GM23338 (cell line): ENCODE data around the gene OLFM1. TPM values are rescaled to one million over a fixed set of nuclear protein-coding genes. Genes with fewer than 3 reads are reported as not detected.
A peak's percentile ranks its signal among the peaks of the same experiment; 100 is the strongest.

Experiments
- ATAC-seq: fragments of 200-7000 bp; cut with Tn5 transposase; 3 replicates; pipeline ENCODE4 v1.9.1; 2020
- DNase-seq: peaks from one replicate; pipeline ENCODE4 v3.0.0-alpha.2; 2015; ENCODE audit warnings: low spot score
- H2AFZ ChIP-seq: fragments of 200-600 bp; sonication (generic); 2 replicates; pipeline ENCODE4 v1.8.0; 2016; ENCODE audit warnings: antibody characterized with exemption, mild to moderate bottlenecking, moderate library complexity
- H3F3A ChIP-seq: fragments of 200-600 bp; sonication (generic); replicated peaks from 2 replicates; pipeline ENCODE4 v1.8.0; 2017; ENCODE audit warnings: antibody characterized with exemption, mixed run types, low read depth
- H3K27ac ChIP-seq: fragments of 200-600 bp; sonication (generic); 2 replicates; pipeline ENCODE4 v1.6.1; 2016; ENCODE audit warnings: low read depth
- H3K27me3 ChIP-seq: fragments of 200-600 bp; sonication (generic); 2 replicates; pipeline ENCODE4 v1.8.0; 2016; ENCODE audit warnings: mild to moderate bottlenecking, mixed run types, moderate library complexity; ENCODE audit not compliant: insufficient read depth
- H3K36me3 ChIP-seq: fragments of 200-600 bp; sonication (generic); 2 replicates; pipeline ENCODE4 v1.8.0; 2016; ENCODE audit warnings: mild to moderate bottlenecking; ENCODE audit not compliant: insufficient read depth
- H3K4me1 ChIP-seq: fragments of 200-600 bp; sonication (generic); 2 replicates; pipeline ENCODE4 v1.8.0; 2016; ENCODE audit warnings: mild to moderate bottlenecking, moderate library complexity; ENCODE audit not compliant: insufficient read depth
- H3K4me2 ChIP-seq: fragments of 200-600 bp; sonication (generic); 2 replicates; pipeline ENCODE4 v1.7.1; 2017; ENCODE audit warnings: mixed run types
- H3K4me3 ChIP-seq: fragments of 200-600 bp; sonication (generic); 2 replicates; pipeline ENCODE4 v1.6.1; 2016; ENCODE audit warnings: mixed run types
- H3K79me2 ChIP-seq: fragments of 200-600 bp; sonication (generic); replicated peaks from 2 replicates; pipeline ENCODE4 v1.8.0; 2017; ENCODE audit warnings: mild to moderate bottlenecking; ENCODE audit not compliant: insufficient read depth
- H3K9me2 ChIP-seq: fragments of 200-600 bp; sonication (generic); 2 replicates; pipeline ENCODE4 v1.8.0; 2017; ENCODE audit not compliant: insufficient read depth
- H4K20me1 ChIP-seq: fragments of 200-600 bp; sonication (generic); replicated peaks from 2 replicates; pipeline ENCODE4 v1.8.0; 2017; ENCODE audit warnings: mild to moderate bottlenecking; ENCODE audit not compliant: insufficient read depth
- H3K27ac Mint-ChIP-seq: 2 replicates; pipeline ENCODE4 v1.8.0; 2020; ENCODE audit warnings: inconsistent platforms, mild to moderate bottlenecking, moderate library complexity, mixed read lengths
- H3K27me3 Mint-ChIP-seq: 3 replicates; pipeline ENCODE4 v1.8.0; 2022; ENCODE audit warnings: low read depth, mild to moderate bottlenecking, moderate library complexity, mixed read lengths, inconsistent platforms; ENCODE audit not compliant: insufficient read depth, poor library complexity
- H3K36me3 Mint-ChIP-seq: 3 replicates; pipeline ENCODE4 v1.8.0; 2021; ENCODE audit warnings: low read depth, mild to moderate bottlenecking, inconsistent platforms, moderate library complexity, mixed read lengths
- H3K4me1 Mint-ChIP-seq: 3 replicates; pipeline ENCODE4 v1.8.0; 2020; ENCODE audit warnings: mild to moderate bottlenecking, inconsistent platforms, mixed read lengths
- H3K4me3 Mint-ChIP-seq: 3 replicates; pipeline ENCODE4 v1.8.0; 2021; ENCODE audit warnings: moderate library complexity, mild to moderate bottlenecking, inconsistent platforms, mixed read lengths
- H3K9me3 Mint-ChIP-seq: 3 replicates; pipeline ENCODE4 v1.8.0; 2020; ENCODE audit warnings: moderate library complexity, mild to moderate bottlenecking, inconsistent platforms, mixed read lengths
- CREB1 ChIP-seq: fragments of 250-450 bp; sonication (Bioruptor Pico); IDR thresholded peaks from 2 replicates; pipeline ENCODE4 v1.5.0; 2020; ENCODE audit warnings: low read depth, mild to moderate bottlenecking, moderate library complexity
- CTCF ChIP-seq, 2 experiments: fragments of 200-600 bp in 1 of 2; sonication (generic) in 1 of 2; conservative IDR thresholded peaks; 2 replicates each; pipeline versions ENCODE4 v1.5.1 to v1.6.1; 2016 to 2017; ENCODE audit warnings: antibody characterized with exemption in 2 of 2, low read depth in 2 of 2, mild to moderate bottlenecking in 2 of 2, moderate library complexity in 1 of 2
- NANOG ChIP-seq: IDR thresholded peaks from 2 replicates; pipeline ENCODE4 v1.6.1; 2016; ENCODE audit warnings: antibody characterized with exemption, borderline replicate concordance
- POLR2AphosphoS5 ChIP-seq: IDR thresholded peaks from 2 replicates; pipeline ENCODE4 v1.6.1; 2016; ENCODE audit warnings: antibody characterized with exemption, low read depth
- polyA plus RNA-seq: library from polyadenylated mRNA; unstranded; fragments of >200 nt; fragmentation: Nextera tagmentation; extraction: Ambion mirVana; gene quantifications from 2 replicates; pipeline ENCODE4 v1.2.1, GENCODE V29; 2016
- total RNA-seq: library from RNA; depleted of rRNA; stranded (reverse); fragments of >200 nt; shearing (Covaris generic); gene quantifications from 2 replicates; pipeline ENCODE4 v1.2.3, GENCODE V29; 2014
- TF ChIP-seq, protein P1 (sequence below): IDR thresholded peaks from one replicate; pipeline ENCODE4 v1.6.1; 2018; ENCODE audit warnings: antibody characterized with exemption; ENCODE audit not compliant: unreplicated experiment
- TF ChIP-seq, protein P2 (sequence below): fragments of 250-450 bp; sonication (Bioruptor Pico); IDR thresholded peaks from 2 replicates; pipeline ENCODE4 v1.5.0; 2020; ENCODE audit warnings: mild to moderate bottlenecking, moderate library complexity

Gene OLFM1
- total and polyA plus RNA-seq, 2 experiments from 2014 or later, result 20.6 to 40.1 TPM

DNA sequence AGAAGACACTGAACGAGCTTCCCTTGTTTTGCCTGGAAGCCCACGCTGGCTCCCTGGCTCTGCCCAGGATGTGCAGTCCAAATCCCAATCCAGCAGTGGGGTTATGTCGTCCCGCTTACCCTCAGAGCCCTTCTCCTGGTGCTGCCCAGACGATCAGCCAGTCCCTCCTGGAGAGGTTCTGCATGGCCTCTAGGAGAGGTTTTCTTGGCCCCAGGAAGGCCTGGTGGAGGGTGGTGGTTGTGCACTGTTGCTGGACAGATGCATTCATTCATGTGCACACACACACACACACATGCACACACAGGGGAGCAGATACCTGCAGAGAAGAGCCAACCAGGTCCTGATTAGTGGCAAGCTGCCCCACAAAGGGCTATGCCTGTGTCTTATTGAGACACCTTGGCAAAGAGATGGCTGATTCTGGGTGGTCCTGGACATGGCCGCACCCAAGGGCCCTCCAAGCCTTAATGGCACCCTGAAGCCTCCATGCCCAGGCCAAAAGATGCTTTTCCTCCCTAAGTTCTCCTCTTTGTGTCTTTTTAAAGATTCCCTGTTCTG lies 10.5 kb upstream of the OLFM1 start:
- 0 out of 3 replicates have a peak overlapping the region, but pooled peaks have one; percentile 46 for H3K4me3 Mint-ChIP-seq
- H3K36me3 Mint-ChIP-seq, result no peaks in the 10 kb centered on the region
- no peak for TF ChIP-seq CREB1 (CRISPR knock-in tag)
- TF ChIP-seq POLR2AphosphoS5, result no peak
- TF ChIP-seq, protein P1, sequence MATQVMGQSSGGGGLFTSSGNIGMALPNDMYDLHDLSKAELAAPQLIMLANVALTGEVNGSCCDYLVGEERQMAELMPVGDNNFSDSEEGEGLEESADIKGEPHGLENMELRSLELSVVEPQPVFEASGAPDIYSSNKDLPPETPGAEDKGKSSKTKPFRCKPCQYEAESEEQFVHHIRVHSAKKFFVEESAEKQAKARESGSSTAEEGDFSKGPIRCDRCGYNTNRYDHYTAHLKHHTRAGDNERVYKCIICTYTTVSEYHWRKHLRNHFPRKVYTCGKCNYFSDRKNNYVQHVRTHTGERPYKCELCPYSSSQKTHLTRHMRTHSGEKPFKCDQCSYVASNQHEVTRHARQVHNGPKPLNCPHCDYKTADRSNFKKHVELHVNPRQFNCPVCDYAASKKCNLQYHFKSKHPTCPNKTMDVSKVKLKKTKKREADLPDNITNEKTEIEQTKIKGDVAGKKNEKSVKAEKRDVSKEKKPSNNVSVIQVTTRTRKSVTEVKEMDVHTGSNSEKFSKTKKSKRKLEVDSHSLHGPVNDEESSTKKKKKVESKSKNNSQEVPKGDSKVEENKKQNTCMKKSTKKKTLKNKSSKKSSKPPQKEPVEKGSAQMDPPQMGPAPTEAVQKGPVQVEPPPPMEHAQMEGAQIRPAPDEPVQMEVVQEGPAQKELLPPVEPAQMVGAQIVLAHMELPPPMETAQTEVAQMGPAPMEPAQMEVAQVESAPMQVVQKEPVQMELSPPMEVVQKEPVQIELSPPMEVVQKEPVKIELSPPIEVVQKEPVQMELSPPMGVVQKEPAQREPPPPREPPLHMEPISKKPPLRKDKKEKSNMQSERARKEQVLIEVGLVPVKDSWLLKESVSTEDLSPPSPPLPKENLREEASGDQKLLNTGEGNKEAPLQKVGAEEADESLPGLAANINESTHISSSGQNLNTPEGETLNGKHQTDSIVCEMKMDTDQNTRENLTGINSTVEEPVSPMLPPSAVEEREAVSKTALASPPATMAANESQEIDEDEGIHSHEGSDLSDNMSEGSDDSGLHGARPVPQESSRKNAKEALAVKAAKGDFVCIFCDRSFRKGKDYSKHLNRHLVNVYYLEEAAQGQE, result no peak
- peaks cover 5% of the 10 kb centered on the region; the same call in 1 of the 2 replicates for H3K4me1 ChIP-seq
- no peak overlapping the region for H3K4me2 ChIP-seq
- no peak overlapping the region for H3K27ac Mint-ChIP-seq
- H3K9me3 Mint-ChIP-seq, result no peaks in the 10 kb centered on the region; the same call in 2 of the 3 replicates
- H2AFZ ChIP-seq, result no peak overlapping the region
- peaks cover 13% of the 10 kb centered on the region for H3K27me3 ChIP-seq
- no peaks in the 10 kb centered on the region for H3K9me2 ChIP-seq
- peaks cover 22% of the 10 kb centered on the region for H3K27me3 Mint-ChIP-seq
- peaks cover 18% of the 10 kb centered on the region for H3K4me1 Mint-ChIP-seq
- H3K79me2 ChIP-seq, result no peaks in the 10 kb centered on the region
- DNase-seq (no peak), ATAC-seq (no peak)
- no peaks in the 10 kb centered on the region for H3K36me3 ChIP-seq
- no peaks in the 10 kb centered on the region for H3F3A ChIP-seq
- no peak overlapping the region for H3K4me3 ChIP-seq
- no peak overlapping the region for H3K27ac ChIP-seq
- H4K20me1 ChIP-seq, result peaks cover 6% of the 10 kb centered on the region

DNA sequence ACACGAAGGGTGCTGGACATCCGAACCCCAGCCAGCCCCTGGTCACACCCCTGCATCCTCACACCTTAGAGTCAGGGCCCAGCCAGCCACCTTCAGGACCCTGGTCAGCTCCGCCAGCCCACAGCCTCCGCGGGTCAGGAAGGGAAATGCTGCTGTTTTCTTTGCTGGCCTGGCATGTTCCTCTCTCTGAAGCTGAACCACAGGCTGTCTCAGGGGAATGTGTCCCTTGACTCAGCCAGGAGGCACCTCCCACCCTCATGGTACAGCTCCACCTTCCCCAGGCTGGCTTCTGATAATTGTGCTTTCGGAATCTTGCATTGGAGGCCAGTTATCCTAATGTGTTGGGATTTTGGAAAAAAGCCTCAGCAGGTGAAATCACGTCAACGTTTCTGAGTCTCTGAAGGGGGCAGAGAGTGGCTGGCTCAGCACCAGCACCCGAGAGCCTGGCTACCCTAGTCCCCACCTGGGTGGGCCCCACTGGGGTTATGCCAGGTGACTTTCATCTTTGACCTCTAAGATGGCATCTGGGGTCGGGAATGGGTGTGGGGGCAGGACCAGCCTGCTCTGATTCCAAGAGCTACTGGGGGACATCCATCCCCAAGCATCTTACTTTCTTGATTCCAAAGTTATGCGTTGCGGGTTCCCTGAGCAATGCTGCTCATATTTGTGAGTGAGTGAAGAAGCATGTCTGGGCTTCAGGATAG lies 9.8 kb upstream of the OLFM1 start:
- DNase-seq (peak; percentile 81), ATAC-seq (peak; percentile 65)
- Mint-ChIP-seq H3K4me3 (0 out of 3 replicates have a peak overlapping the region, but pooled peaks have one; percentile 46), H3K9me3 (no peaks in the 10 kb centered on the region; the same call in 2 of the 3 replicates), H3K27ac (no peak overlapping the region), H3K36me3 (no peaks in the 10 kb centered on the region), H3K4me1 (peaks cover 18% of the 10 kb centered on the region), H3K27me3 (peaks cover 17% of the 10 kb centered on the region)
- H3K36me3 ChIP-seq, result no peaks in the 10 kb centered on the region
- no peak overlapping the region for H2AFZ ChIP-seq
- H3K4me1 ChIP-seq, result peaks cover 5% of the 10 kb centered on the region; the same call in 1 of the 2 replicates
- no peak overlapping the region for H3K27ac ChIP-seq
- peaks cover 13% of the 10 kb centered on the region for H3K27me3 ChIP-seq
- no peak overlapping the region for H3K4me2 ChIP-seq
- no peaks in the 10 kb centered on the region for H3K9me2 ChIP-seq
- no peak overlapping the region for H3K4me3 ChIP-seq
- no peaks in the 10 kb centered on the region for H3F3A ChIP-seq
- H4K20me1 ChIP-seq, result peaks cover 6% of the 10 kb centered on the region
- H3K79me2 ChIP-seq, result no peaks in the 10 kb centered on the region
- TF ChIP-seq, protein P2, sequence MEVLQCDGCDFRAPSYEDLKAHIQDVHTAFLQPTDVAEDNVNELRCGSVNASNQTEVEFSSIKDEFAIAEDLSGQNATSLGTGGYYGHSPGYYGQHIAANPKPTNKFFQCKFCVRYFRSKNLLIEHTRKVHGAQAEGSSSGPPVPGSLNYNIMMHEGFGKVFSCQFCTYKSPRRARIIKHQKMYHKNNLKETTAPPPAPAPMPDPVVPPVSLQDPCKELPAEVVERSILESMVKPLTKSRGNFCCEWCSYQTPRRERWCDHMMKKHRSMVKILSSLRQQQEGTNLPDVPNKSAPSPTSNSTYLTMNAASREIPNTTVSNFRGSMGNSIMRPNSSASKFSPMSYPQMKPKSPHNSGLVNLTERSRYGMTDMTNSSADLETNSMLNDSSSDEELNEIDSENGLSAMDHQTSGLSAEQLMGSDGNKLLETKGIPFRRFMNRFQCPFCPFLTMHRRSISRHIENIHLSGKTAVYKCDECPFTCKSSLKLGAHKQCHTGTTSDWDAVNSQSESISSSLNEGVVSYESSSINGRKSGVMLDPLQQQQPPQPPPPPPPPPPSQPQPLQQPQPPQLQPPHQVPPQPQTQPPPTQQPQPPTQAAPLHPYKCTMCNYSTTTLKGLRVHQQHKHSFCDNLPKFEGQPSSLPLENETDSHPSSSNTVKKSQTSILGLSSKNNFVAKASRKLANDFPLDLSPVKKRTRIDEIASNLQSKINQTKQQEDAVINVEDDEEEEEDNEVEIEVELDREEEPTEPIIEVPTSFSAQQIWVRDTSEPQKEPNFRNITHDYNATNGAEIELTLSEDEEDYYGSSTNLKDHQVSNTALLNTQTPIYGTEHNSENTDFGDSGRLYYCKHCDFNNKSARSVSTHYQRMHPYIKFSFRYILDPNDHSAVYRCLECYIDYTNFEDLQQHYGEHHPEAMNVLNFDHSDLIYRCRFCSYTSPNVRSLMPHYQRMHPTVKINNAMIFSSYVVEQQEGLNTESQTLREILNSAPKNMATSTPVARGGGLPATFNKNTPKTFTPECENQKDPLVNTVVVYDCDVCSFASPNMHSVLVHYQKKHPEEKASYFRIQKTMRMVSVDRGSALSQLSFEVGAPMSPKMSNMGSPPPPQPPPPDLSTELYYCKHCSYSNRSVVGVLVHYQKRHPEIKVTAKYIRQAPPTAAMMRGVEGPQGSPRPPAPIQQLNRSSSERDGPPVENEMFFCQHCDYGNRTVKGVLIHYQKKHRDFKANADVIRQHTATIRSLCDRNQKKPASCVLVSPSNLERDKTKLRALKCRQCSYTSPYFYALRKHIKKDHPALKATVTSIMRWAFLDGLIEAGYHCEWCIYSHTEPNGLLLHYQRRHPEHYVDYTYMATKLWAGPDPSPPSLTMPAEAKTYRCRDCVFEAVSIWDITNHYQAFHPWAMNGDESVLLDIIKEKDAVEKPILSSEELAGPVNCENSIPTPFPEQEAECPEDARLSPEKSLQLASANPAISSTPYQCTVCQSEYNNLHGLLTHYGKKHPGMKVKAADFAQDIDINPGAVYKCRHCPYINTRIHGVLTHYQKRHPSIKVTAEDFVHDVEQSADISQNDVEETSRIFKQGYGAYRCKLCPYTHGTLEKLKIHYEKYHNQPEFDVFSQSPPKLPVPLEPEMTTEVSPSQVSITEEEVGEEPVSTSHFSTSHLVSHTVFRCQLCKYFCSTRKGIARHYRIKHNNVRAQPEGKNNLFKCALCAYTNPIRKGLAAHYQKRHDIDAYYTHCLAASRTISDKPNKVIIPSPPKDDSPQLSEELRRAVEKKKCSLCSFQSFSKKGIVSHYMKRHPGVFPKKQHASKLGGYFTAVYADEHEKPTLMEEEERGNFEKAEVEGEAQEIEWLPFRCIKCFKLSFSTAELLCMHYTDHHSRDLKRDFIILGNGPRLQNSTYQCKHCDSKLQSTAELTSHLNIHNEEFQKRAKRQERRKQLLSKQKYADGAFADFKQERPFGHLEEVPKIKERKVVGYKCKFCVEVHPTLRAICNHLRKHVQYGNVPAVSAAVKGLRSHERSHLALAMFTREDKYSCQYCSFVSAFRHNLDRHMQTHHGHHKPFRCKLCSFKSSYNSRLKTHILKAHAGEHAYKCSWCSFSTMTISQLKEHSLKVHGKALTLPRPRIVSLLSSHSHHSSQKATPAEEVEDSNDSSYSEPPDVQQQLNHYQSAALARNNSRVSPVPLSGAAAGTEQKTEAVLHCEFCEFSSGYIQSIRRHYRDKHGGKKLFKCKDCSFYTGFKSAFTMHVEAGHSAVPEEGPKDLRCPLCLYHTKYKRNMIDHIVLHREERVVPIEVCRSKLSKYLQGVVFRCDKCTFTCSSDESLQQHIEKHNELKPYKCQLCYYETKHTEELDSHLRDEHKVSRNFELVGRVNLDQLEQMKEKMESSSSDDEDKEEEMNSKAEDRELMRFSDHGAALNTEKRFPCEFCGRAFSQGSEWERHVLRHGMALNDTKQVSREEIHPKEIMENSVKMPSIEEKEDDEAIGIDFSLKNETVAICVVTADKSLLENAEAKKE (CRISPR knock-in tag), result no peak
- TF ChIP-seq POLR2AphosphoS5 (no peak), CTCF (conservative IDR thresholded peaks at IDR 0.05; ENCODE audit: low read depth in 2 of 2) (no peak), NANOG (no peak)
